SW 1271 (cell line): ENCODE data around the gene FGF1.

Experiments used
- DNase-seq, 2 experiments: peaks; one replicate each; lab custom pipeline; 2025; lab: John Stamatoyannopoulos, UW

FGF1 gene

DNA sequence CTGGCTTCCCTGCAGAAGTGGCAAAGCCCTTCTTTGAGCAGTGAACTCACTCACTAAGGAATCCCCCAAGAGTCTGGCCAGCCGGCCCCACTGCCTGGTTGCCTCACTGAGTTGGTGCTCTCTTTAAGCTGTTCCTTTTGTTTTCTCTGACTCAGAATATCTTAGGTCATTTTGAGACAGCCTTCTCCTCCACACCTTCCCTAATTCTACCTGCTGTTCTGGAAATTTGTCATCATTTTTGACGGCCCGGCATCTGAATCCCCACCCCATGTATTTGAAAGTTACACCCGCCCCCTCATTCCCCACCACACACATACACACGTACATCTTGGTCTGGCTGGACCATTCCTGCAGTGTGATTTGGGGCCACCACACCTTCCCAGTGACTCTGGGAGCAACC, 41.8 kb downstream of the FGF1 start:
- no peak for DNase-seq

DNA sequence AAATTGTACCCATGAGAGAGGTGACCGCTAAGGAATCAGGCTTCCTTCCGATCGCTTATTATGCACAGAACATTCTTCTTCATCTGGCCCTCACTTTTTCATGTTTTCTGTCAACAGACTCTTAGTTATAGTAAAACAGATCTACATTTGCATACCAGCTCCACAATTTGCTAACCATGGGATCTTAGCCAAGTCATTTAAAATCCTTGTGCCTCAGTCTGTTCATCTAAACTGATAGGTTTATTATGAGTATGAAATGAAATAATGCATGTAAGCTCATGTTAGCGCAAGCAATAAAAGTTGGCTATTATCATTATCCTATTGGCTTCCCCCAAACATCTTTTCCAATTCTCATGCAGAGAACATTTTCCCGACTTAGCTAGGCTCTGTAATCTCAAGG, 42.3 kb downstream of the FGF1 start:
- DNase-seq = no peak

DNA sequence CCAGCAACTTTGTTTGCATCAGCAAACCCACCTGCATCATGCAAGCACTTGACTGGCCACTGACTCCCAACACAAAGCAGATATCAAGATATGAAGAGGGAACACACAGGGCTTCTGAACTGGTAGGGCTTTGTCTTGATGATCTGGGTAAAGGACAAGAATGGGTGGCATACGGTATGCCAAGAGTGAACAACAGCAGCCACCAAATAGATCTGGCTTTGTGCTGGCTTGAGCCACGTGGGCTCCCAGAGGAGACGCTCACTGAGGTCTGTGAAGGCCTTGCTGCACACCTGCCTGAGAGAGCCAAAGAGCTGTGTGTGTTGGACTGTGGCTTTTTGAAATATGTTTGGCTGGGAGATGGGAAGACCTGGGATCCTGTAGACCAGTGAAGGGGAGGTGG, 43.5 kb downstream of the FGF1 start:
- no peak for DNase-seq

DNA sequence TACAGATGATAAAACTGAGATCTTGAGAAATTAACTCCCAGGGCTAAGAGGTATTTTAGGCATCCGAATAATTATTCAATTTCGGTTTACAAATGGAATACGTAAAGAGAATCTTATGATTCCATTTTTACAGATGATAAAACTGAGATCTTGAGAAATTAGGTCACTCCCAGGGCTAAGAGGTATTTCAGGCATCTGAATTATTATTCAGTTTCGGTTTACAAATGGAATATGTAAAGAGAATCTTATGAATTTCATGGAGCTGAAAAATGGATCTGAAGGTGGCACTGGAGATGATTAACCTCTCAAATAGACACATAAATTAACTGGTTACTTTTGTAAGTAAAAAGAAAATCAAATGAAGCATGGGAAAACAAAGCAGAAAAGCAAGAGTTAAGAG, 44.2 kb downstream of the FGF1 start:
- no peak for DNase-seq

DNA sequence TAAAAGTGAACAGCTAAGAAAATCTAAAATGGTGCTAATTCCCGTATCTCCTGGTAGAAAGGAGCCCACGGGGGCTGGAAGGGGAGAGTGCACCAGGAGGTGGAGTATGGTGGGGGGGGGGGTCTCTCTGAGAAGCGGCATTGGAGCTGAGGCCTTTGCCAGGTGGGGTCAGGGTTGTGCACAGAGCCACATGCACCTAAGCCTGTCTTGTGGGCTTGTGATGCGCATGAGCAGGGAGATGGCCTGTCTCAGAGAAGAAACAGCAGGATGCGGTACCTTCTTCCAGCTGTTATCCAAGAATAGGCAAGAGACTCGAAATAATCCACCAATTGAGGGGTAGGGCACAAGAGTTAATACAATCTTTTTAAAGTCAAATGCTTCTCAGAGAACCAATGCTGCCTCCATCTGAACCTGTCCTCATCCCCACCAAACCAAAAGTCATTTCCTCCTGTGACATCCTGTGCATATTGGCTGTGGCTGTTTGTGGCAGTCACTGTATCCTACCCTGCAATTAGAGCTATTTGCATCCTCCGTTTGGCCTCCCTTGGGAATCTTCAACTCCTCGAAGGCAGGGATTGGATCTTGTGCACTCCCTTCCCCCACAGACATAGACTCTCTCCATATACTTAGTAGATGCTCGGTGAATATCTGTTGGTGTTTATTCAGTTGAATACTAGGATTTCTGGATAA, 45.4 kb downstream of the FGF1 start:
- no peak for DNase-seq

GRCh38 chr5:142639455-142639854, 46.4 kb downstream of the FGF1 start:
- DNase-seq = no peak

DNA sequence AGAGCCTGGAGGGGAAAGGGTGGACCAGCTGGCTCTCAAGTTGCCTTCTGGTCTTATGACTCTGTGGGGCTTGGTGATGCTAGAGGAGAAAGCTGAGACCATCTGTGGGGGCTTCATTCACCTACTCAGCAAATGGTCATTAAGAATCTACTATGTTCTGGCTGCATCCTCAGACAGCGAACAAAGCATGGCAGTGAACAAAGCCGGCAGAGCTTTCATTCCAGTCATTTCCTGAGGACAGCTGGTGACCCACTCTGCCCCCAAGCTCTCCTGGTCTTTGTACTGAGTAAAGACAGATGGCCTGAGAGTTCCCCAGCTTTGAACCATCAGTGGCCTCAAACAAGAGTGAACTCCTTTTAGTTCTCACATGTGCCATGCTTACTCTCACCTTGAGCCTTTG, 48.0 kb downstream of the FGF1 start:
- no peak for DNase-seq

DNA sequence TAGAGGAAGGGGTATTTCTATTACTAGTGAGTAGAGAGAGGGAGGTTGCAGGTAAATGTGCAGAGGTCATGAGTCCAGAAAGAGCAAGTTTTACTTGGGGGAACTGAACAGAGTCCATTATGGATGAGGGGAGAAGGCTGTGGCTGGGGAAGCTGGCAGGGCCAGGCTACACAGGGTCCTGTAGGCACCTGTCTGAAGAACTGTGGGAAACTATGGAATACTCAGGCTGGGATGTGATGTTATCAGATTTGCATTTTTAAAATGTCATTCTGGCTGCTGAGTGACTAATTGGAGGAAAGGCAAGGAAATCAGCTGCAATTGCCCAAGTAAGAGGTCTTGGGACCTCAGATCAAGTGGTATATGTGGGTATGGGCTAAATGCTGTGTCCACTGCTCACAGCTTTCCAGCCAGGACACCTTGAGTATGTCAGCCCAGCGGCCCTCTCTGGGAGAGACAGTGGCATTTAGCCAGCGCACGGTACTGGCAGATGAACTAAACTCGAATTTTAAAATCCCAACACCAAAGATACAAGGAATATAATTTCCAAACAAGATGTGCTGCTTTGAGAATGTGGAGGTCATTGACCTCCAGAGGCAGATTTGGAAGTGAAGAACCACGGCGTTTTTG, 49.1 kb downstream of the FGF1 start:
- DNase-seq = no peak

DNA sequence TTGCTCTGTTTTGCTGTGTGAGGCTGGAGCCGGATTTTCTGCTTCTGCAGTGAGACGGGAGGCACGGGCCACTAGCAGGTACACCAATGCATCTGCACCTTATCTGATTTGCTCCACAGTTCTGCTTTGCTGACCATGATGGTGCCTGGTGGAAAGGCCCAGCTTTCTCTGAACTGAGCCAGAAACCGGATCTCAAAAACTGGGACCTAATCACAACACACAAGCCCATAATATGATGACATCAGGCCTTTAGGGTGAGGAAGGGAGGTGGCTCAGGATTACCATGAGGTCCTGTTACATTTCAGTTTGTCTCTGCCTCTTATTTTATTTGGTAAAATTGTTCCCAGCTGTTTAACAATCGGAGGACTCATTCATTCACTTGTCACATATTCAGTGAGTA, 49.8 kb downstream of the FGF1 start:
- DNase-seq = no peak

DNA sequence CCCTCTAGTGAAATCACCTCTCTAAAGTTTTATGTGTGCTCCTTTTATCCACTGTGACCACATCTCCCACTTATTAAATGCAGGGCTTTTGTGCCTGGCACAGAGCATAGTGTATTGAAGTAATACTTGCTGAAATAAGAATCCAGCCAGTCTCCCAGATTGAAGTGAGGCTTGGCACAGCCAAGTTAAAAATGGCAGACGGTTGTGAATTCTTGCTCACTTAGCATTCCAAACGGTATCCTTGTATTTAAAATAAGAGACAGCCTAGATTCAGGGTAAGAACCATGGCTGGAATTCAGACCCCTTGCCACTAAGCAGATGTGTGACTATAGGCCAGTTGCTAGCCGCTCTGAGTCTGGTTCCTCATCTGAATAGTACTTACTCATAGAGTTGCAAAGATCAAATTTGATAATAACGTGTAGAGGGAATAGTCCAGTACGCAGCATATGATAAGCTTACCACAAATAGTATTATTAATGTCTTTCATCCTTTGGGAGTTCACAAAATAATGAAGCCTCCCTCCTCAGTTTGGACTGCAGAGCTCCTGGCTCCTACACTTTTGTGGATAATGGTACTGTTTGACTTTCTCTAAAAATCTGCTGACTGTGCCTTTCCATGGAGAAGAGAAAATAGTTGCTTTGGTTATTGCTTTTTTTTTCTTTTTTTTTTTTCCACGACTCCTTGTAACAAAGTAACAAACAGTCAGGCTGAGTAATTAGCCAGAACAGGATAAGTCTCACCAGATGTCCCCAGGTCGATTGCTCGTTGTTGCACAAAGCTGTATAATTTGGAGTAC, 51.5 kb downstream of the FGF1 start:
- no peak for DNase-seq

DNA sequence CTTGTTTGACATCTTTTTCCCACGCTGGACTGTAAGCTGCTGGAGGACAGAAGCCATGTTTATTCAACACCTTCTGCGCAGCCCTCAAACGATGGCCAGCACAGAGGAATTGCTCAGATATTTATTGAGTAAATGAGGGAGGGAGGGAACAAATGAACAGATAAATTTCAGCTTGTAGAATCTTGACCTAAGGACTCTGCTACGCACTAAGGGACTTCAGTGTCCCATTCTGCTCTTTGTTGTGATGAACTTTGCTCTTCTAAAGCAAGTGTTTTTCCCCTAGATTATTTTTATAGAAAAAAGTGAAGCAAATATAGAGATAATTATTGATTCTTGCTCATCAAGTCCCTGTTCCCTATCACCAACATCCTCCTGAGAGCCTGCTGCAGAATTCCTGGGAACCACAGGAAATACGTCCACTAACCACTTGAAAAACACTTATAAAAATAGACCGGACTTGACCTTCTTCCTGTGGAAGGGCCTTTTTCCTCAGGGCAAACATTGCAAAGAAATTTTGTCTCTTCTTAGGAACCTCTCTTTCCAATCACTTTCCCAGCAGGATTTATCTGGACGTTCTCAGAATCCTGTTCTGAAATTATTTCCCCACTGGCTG, 54.9 kb downstream of the FGF1 start:
- no peak for DNase-seq

DNA sequence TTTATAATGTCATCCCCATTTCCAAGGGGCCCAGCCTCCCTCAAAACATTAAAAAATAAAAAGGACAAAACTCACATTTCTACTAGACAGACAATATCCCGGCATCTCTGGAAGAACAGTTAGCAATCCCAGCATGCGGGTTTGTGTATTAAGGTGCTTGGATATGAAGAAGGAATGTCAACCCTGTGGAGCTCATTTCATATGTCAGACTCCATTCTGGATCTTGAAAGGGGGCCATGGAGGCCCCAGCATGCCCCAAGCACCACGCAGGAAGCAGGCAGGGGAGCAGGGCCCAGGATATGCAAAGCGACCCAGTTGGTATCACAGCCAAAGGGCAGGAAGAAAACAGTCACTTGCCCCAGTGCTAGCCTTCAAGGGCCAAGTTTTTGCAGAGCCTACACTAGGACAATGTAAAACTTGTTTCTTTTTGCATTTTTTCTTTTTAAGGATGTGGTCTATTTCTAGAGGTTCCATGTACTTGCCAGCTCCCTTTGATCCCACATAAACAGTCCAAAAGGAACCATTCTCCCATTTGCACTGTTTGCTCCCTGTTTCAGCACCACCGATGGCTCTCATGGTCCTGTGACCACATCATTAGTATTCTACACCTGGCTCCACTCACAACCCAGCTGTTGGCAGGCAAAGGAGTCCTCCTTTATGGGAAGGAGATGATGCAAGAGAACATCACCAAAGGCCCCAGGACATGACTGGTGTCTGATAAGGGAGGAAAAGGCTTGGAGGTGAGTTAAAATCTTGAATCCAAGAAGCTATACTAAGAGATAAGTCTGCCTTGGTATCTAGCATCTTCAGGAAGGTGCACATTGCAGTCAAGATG, 58.3 kb downstream of the FGF1 start:
- DNase-seq = no peak

DNA sequence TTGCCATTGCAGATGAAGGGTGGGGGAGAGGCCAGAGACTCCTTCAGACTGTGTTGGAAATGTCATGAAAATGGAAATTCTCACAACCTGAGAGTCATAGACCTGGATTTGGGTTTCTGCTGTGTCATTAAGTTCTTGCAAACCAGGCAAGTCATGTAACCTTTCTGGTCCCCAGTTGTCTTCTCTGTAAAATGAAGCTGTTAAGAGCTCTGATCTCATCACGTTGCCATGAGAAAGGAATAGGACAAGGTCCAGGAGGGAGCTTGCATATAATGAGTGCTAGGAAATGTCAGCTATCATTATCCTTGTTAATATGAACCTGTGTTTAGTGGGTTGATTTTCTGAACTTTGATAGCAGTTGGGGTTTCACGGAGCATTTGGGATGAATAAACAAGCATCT, 59.1 kb downstream of the FGF1 start:
- no peak for DNase-seq

DNA sequence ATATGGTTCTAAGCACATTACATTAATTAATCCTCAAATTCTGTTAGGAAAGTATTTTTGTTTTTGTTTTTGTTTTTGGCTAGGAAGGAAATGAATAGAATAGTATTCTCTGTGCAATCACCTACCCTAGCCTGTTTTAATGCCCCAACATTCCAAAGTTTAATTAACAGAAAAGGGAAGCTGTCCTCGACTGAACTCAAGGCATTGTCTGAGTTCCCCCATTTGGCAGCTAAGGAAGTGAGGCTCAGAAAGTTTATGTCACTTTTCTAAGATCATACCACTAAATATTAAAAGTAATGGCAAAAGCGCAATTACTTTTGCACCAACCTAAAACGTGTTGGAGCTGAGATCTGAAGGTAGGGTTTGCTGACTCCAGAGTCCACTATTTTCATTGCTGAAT, 59.8 kb downstream of the FGF1 start:
- DNase-seq = no peak

DNA sequence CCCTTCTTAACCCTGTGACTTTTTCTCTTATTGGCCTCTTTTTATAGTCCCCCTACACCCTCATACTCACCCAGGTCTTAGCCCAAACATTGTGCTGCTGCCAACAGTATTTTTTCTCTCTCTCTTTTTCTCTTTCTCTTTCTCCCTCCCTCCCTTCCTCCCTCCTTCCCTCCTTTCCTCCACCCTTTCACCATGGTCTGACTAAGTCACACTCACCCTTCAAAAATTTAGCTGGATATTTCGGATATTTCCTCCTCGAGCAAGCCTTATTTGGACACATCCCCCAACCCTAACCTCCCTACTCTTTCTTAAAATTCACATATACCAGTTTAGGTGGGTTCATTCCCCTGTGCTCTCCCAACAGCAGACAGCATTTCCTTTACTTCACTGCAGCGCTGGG, 64.7 kb downstream of the FGF1 start:
- peak in 1 of 2 experiments; percentile 38 for DNase-seq

DNA sequence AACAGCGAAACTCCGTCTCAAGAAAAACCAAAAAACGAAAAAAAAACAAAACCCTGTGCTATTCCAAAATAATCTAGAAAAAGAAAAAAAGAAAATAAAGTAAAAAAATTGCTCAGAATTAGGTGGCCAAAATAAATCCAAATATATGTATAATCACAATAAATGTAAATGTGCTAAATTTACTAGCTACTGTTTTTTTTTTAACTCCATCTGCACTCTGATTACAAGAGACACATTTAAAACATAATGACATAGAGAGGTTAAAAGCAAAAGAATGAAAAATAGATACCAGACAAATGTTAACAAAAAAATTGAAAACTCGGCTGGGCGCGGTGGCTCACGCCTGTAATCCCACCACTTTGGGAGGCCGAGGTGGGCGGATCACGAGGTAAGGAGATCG, 66.1 kb downstream of the FGF1 start:
- no peak for DNase-seq

GRCh38 chr5:142618130-142618523, 67.8 kb downstream of the FGF1 start:
- peak; percentile 36 to 65 for DNase-seq

DNA sequence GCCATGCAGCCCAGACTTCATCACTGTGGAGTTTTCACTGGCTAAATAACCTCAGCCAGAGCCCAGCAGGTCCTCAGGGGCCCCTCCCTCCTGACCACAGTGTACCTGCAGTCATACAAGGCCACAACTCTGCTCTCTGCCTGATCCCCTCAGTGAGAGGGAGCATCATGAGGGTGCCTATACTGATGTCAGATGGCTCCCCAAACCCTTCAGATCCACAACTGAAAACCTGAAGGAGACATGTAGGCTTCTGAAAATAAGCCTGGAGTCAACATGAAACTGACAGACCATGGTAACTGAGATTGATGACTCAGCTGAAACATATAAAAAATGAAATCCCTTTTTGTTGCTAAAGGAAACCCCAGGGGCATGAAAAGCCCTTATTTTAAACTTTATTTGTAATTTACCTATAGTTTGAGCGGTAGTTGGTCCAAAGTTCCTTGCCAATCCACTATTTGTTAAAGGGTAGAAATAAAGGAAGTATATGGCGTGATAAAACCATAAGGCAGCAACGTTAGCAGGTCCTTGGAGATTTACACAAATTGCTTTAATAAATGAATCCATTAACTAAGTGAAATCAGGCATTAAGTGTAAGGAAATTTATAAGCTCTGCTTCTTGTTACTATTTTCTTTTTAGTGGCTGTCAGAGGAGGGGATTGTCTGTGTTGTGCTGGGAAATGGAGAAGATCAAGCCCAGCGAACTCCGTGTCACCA, 68.3 kb downstream of the FGF1 start:
- DNase-seq = no peak

GRCh38 chr5:142615948-142616347, 69.9 kb downstream of the FGF1 start:
- no peak for DNase-seq

GRCh38 chr5:142614054-142614453, 71.8 kb downstream of the FGF1 start:
- DNase-seq = no peak

- DNase-seq = no peak
Observed at GRCh38 chr5:142613271-142613671, 72.6 kb downstream of the FGF1 start.
